Esophagus squamous epithelium (tissue), 5 donors: ENCODE measurements around the gene MGAT1. TPM values are rescaled to one million over a fixed set of nuclear protein-coding genes. Genes with fewer than 3 reads are reported as not detected.

ENCODE experiments used
- DNase-seq: peaks from one replicate; lab custom pipeline; 2025; lab: John Stamatoyannopoulos, UW
- H3K27ac ChIP-seq, 4 donors: fragments of 200-600 bp; sonication (generic); one replicate each; pipeline ENCODE4 v1.5.1; 2016 to 2019; ENCODE audit warnings: mild to moderate bottlenecking in 1 of 4
- H3K27me3 ChIP-seq, 4 donors: fragments of 200-600 bp; sonication (generic); 1 replicate in 3 of 4; 2 replicates in 1 of 4; pipeline versions ENCODE4 v1.5.1 to v1.6.0; 2017 to 2021; ENCODE audit warnings: antibody characterized with exemption in 1 of 4
- H3K36me3 ChIP-seq, 3 donors: fragments of 200-600 bp; sonication (generic); one replicate each; pipeline ENCODE4 v1.5.1; 2016 to 2019
- H3K4me1 ChIP-seq, 3 donors: fragments of 200-600 bp; sonication (generic); one replicate each; pipeline ENCODE4 v1.5.1; 2017 to 2019
- H3K4me3 ChIP-seq, 4 donors: fragments of 200-600 bp; sonication (generic); 1 replicate in 3 of 4; 2 replicates in 1 of 4; pipeline ENCODE4 v1.5.1; 2016 to 2019; ENCODE audit warnings: mild to moderate bottlenecking in 2 of 4, moderate library complexity in 1 of 4
- H3K9me3 ChIP-seq, 3 donors: fragments of 200-600 bp; sonication (generic); one replicate each; pipeline ENCODE4 v1.5.1; 2016 to 2019
- CTCF ChIP-seq, 6 experiments: fragments of 450-650 bp in 4 of 6; fragments of 200-600 bp in 2 of 6; sonication (generic) in 2 of 6; IDR thresholded peaks; one replicate each; pipeline ENCODE4 v1.5.1; 2016 to 2019; ENCODE audit warnings: antibody characterized with exemption in 6 of 6, mild to moderate bottlenecking in 4 of 6, moderate library complexity in 4 of 6
- POLR2A ChIP-seq, 4 donors: fragments of 450-650 bp; IDR thresholded peaks; one replicate each; pipeline ENCODE4 v1.6.1; 2017; ENCODE audit warnings: antibody characterized with exemption in 4 of 4, mild to moderate bottlenecking in 4 of 4, moderate library complexity in 3 of 4
- WGBS, 2 donors: methylation state at CpG; one replicate each; pipeline ENCODE4 v1.1.5; 2018; 5-methylcytosine and 5-hydroxymethylcytosine counted together
- intact Hi-C: fragments of 100-400 bp; cut with DNase I; formaldehyde crosslinking; loops from one replicate; pipeline ENCODE4 v1.15.0; 2022
- total RNA-seq, 4 donors: library from RNA; depleted of rRNA; stranded (reverse); fragments of >200 nt; gene quantifications; one replicate each; pipeline ENCODE4 v1.1.0, GENCODE V29; 2016
- donor health status: DM: yes; HTN: yes; CAD: no.

Gene MGAT1
- total RNA-seq, 4 donors from 2014 or later: 62.6 to 163 (median 111) TPM

GRCh38 chr5:180820788-180821321, 18.2 kb upstream of the MGAT1 start:
- Histone ChIP-seq H3K27ac (peak overlapping the region; percentile 35 to 93 (median 82)), H3K9me3 (no peaks in the 10 kb centered on the region), H3K27me3 (no peaks in the 10 kb centered on the region), H3K36me3 (no peaks in the 10 kb centered on the region), H3K4me1 (peaks cover 31 to 83% (median 46%) of the 10 kb centered on the region in 3 donors), H3K4me3 (peak overlapping the region in 1 of 4 donors; percentile 3)
- 37 to 45% methylated on average over 3 of the region's 3 CpGs for WGBS, 2 donors
- TF ChIP-seq CTCF (IDR thresholded peaks at IDR 0.05) (no peak), POLR2A (IDR thresholded peaks at IDR 0.05) (peak in 1 of 4 donors; percentile 32)
- intact Hi-C loops: no loop called here
- DNase-seq: no peak

- Histone ChIP-seq H3K27me3 (no peaks in the 10 kb centered on the region), H3K27ac (peak overlapping the region in 2 of 4 donors; percentile 68 to 70), H3K36me3 (no peaks in the 10 kb centered on the region), H3K4me3 (no peak overlapping the region), H3K4me1 (peaks cover 19 to 77% (median 32%) of the 10 kb centered on the region in 3 donors), H3K9me3 (no peaks in the 10 kb centered on the region)
- intact Hi-C loops: no loop called here
- no peak for TF ChIP-seq CTCF (IDR thresholded peaks at IDR 0.05)
- no peak for TF ChIP-seq POLR2A (IDR thresholded peaks at IDR 0.05)
- no peak for DNase-seq
- 72 to 78% methylated on average over 6 of the region's 6 CpGs for WGBS, 2 donors
Measured at GRCh38 chr5:180818677-180819341, 16.2 kb upstream of the MGAT1 start.

GRCh38 chr5:180817893-180818674, 15.5 kb upstream of the MGAT1 start:
- Histone ChIP-seq H3K9me3 (no peaks in the 10 kb centered on the region), H3K27me3 (no peaks in the 10 kb centered on the region), H3K36me3 (no peaks in the 10 kb centered on the region), H3K4me1 (peaks cover 19 to 74% (median 32%) of the 10 kb centered on the region in 3 donors), H3K27ac (peak overlapping the region in 3 of 4 donors; percentile 68 to 78 (median 70)), H3K4me3 (no peak overlapping the region)
- intact Hi-C loops: no loop called here
- DNase-seq: no peak
- WGBS, 2 donors: 48 to 60% methylated on average over 11 to 13 of the region's 13 CpGs
- TF ChIP-seq CTCF (IDR thresholded peaks at IDR 0.05) (no peak), POLR2A (IDR thresholded peaks at IDR 0.05) (no peak)

- TF ChIP-seq POLR2A (IDR thresholded peaks at IDR 0.05) (no peak), CTCF (IDR thresholded peaks at IDR 0.05) (no peak)
- intact Hi-C loops: no loop called here
- H3K9me3 ChIP-seq: no peaks in the 10 kb centered on the region
- peak overlapping the region in 3 of 4 donors; percentile 68 to 78 (median 70) for H3K27ac ChIP-seq
- no peaks in the 10 kb centered on the region for H3K36me3 ChIP-seq
- H3K4me1 ChIP-seq: peaks cover 24 to 83% (median 32%) of the 10 kb centered on the region in 3 donors
- no peak for DNase-seq
- no peak overlapping the region for H3K4me3 ChIP-seq
- no peaks in the 10 kb centered on the region for H3K27me3 ChIP-seq
- 40 to 50% methylated on average over 12 to 13 of the region's 13 CpGs for WGBS, 2 donors
Measured at GRCh38 chr5:180816608-180817534, 14.3 kb upstream of the MGAT1 start.
